Mucosa of descending colon (tissue), 3 donors: ENCODE results near the gene WDR87. TPM values are rescaled to one million over a fixed set of nuclear protein-coding genes. Genes with fewer than 3 reads are reported as not detected.

Experiments
- ATAC-seq: fragments of 200-7000 bp; cut with Tn5 transposase; one replicate; pipeline ENCODE4 v1.9.1; 2020; ENCODE audit warnings: mild to moderate bottlenecking, moderate library complexity
- DNase-seq, 3 donors: peaks; one replicate each; pipeline ENCODE4 v3.0.0-alpha.2; 2020
- H3K36me3 ChIP-seq: fragments of 200-600 bp; one replicate; pipeline ENCODE4 v1.8.0; 2021; ENCODE audit warnings: low read depth, mild to moderate bottlenecking
- H3K4me1 ChIP-seq: fragments of 200-600 bp; one replicate; pipeline ENCODE4 v1.8.0; 2021; ENCODE audit warnings: low read depth, mild to moderate bottlenecking
- H3K4me3 ChIP-seq: fragments of 200-600 bp; one replicate; pipeline ENCODE4 v1.8.0; 2021; ENCODE audit warnings: mild to moderate bottlenecking
- H3K9me3 ChIP-seq: fragments of 200-600 bp; one replicate; pipeline ENCODE4 v1.8.0; 2021; ENCODE audit warnings: mild to moderate bottlenecking
- intact Hi-C, 2 donors: fragments of 100-400 bp; cut with DNase I in 1 of 2; cut with micrococcal nuclease in 1 of 2; formaldehyde crosslinking; loops; one replicate each; pipeline versions ENCODE4 v1.11.0 to v1.11.1; 2022; cut with DNase I, micrococcal nuclease
- total RNA-seq, 3 donors: library from RNA; stranded (reverse); fragmentation: NEBNext Ultra II Directional in 2 of 3; extraction: Animal tissue kit (Norgen Biotek cat#: 25700) in 2 of 3; gene quantifications; one replicate each; pipeline versions ENCODE4 v1.2.1 to v1.2.4, GENCODE V29; 2021 to 2023
- TF ChIP-seq, protein P1 (sequence below): fragments of 200-600 bp; IDR thresholded peaks from one replicate; pipeline ENCODE4 v1.8.0; 2022; ENCODE audit warnings: antibody characterized with exemption, mild to moderate bottlenecking
- donor health status: DM: no; HTN: no; CAD: no; lungs with moderate emphysema.
- donor health status: DM: no; HTN: no; CAD: no.
- donor health status: DM: no; HTN: yes; CAD: no.

The WDR87 gene
- total RNA-seq, 3 donors from 2014 or later: not detected

DNA sequence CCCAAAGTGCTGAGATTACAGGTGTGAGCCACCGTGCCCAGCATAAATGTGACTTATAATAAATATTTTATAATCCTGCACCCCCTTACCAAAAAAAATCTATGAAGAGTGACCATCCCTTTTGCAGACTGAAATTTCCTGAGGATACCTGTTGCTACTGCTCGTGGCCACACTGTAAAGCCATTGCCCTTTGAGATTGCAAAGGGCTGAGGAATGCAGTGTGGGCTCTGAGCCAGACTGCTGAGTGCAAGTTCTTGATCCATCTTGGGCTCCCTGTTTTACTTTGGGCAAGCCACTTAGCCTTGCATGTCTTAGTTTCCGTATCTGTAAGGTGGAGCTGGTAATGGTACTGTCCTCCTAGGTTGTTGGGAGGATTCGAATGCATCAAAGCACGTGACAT lies 24.0 kb upstream of the WDR87 start:
- DNase-seq: peak in 1 of 3 donors; percentile 10
- peaks cover 2% of the 10 kb centered on the region for H3K9me3 ChIP-seq
- no peak overlapping the region for H3K4me3 ChIP-seq
- ATAC-seq: no peak
- intact Hi-C loops: no loop called here
- H3K36me3 ChIP-seq: no peaks in the 10 kb centered on the region
- peaks cover 31% of the 10 kb centered on the region for H3K4me1 ChIP-seq
- TF ChIP-seq, protein P1, sequence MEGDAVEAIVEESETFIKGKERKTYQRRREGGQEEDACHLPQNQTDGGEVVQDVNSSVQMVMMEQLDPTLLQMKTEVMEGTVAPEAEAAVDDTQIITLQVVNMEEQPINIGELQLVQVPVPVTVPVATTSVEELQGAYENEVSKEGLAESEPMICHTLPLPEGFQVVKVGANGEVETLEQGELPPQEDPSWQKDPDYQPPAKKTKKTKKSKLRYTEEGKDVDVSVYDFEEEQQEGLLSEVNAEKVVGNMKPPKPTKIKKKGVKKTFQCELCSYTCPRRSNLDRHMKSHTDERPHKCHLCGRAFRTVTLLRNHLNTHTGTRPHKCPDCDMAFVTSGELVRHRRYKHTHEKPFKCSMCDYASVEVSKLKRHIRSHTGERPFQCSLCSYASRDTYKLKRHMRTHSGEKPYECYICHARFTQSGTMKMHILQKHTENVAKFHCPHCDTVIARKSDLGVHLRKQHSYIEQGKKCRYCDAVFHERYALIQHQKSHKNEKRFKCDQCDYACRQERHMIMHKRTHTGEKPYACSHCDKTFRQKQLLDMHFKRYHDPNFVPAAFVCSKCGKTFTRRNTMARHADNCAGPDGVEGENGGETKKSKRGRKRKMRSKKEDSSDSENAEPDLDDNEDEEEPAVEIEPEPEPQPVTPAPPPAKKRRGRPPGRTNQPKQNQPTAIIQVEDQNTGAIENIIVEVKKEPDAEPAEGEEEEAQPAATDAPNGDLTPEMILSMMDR: no peak

DNA sequence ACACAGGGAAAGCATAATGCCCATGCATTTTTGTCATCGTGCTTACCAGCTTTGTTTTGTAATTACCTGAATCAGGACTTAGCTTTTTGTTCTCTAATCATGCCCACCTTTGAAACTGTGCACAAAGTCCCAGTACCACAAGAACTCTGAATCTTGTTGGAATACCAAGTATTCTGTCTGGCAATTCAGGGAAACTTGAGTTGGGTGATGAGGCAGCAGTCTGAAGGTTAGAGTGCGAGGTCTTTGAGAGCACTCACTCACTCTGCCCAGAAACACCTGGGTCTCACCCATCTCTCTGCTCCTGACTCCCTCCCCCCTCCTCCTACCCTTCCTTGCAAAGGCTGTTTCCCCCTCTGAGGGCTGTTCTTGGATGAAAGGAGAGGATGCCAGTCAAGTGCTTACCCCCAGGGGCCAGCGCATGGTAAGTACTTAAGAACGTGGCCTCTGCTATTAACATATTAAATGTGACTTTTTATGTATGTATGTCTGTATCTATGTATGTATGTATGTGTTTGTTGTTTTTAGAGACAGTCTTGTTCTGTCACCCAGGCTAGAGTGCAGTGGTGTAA lies 23.0 kb upstream of the WDR87 start:
- intact Hi-C loops: no loop called here
- ATAC-seq (no peak), DNase-seq (no peak)
- peaks cover 29% of the 10 kb centered on the region for H3K4me1 ChIP-seq
- H3K9me3 ChIP-seq: no peaks in the 10 kb centered on the region
- H3K36me3 ChIP-seq: no peaks in the 10 kb centered on the region
- TF ChIP-seq, protein P1: no peak
- H3K4me3 ChIP-seq: no peak overlapping the region

DNA sequence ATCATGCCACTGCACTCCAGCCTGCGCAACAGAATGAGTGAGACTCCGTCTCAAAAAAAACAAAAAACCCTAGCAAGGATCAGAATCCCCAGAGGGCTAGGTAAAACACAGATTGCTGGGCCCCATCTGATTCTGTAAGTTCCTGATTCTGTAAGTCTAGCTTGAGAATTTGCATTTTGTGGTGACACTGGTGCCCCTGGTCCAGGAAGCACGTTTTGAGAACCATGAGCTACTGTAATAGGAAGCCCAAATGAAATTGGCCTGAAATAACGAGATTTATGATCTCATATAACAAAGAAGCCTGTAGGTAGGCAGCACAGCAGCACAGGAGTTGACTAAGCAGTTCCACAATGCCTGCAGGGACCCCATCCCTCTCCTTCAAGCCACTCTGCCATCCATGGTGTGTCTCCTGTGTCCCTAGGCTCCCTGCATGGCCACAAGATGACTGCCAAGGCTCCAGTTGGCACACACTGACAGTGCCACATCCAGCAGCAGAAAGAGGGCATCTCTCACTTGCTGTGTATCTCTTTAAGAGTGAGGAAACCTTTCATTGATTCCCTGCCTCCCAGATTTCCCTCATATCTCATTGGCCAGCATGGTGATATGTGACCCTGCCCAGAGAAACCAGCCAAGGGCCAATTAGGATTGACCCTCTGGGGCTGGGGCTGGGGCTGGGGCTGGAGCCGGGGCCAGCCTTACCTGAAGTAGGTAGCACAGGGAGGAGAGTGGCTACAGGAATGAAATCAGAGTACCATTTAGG lies 22.3 kb upstream of the WDR87 start:
- no peaks in the 10 kb centered on the region for H3K9me3 ChIP-seq
- peaks cover 24% of the 10 kb centered on the region for H3K4me1 ChIP-seq
- ATAC-seq (peak; percentile 1), DNase-seq (peak in 1 of 3 donors; percentile 22)
- TF ChIP-seq, protein P1: no peak
- intact Hi-C loops: no loop called here
- H3K36me3 ChIP-seq: no peaks in the 10 kb centered on the region
- H3K4me3 ChIP-seq: no peak overlapping the region

DNA sequence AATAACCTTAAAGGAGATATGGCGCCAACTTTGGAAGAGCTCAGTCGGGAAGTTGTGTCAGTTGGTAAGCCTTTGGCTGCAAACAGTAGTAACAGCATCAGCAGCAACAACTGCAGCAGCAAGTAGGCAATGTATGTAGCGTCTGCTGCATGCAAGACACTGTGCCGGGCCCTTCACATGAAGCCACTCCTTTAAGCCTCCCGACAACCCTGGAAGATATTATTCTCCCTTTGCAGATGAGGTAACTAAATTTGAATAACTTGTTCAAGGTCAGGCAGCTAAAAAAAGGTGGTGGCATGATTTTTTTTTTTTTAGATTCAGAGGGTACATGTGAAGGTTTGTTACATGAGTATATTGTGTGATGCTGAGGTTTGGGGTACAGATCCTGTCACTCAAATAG lies 20.3 kb upstream of the WDR87 start:
- ATAC-seq (no peak), DNase-seq (no peak)
- no peak overlapping the region for H3K4me3 ChIP-seq
- no peaks in the 10 kb centered on the region for H3K36me3 ChIP-seq
- no peaks in the 10 kb centered on the region for H3K9me3 ChIP-seq
- peaks cover 19% of the 10 kb centered on the region for H3K4me1 ChIP-seq
- intact Hi-C loops: no loop called here
- TF ChIP-seq, protein P1: no peak

DNA sequence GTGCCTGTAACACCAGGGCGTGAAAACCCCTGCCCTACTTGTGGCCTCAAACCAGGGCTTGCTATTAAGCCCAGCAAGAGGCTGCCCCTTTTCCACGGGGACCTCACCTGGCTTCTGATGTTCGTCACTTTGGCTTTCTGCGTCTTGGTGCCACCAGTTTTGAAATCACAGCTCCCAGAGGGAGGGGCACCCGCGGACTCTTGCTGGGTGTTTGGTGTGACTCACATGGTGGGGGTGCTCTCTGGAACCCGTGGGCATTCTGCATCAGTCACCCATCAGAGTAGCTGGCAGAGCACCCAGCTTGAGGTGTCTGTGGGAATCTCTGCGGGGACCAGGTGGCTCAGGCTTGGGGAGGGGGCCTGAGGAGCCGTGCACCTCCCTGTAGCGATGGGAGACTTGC lies 19.9 kb upstream of the WDR87 start:
- intact Hi-C loops: no loop called here
- TF ChIP-seq, protein P1: no peak
- ATAC-seq: no peak

More for the DNA sequence above, 19.9 kb upstream of the WDR87 start:
- Histone ChIP-seq H3K9me3 (no peaks in the 10 kb centered on the region), H3K4me3 (no peak overlapping the region), H3K36me3 (no peaks in the 10 kb centered on the region), H3K4me1 (peaks cover 15% of the 10 kb centered on the region)
- DNase-seq: no peak
